Neural progenitor cell (in vitro differentiated cells): ENCODE results near the gene RIBC1. TPM values are rescaled to one million over a fixed set of nuclear protein-coding genes. Genes with fewer than 3 reads are reported as not detected.

Experiments used
- DNase-seq: peaks from one replicate; pipeline ENCODE4 v3.0.0-alpha.2; 2016; ENCODE audit warnings: low spot score
- H2AFZ ChIP-seq: fragments of 200-600 bp; sonication (generic); replicated peaks from 2 replicates; pipeline ENCODE4 v1.6.1; 2016; ENCODE audit warnings: antibody characterized with exemption
- H3F3A ChIP-seq: fragments of 200-600 bp; sonication (generic); 2 replicates; pipeline ENCODE4 v1.6.1; 2016; ENCODE audit warnings: antibody characterized with exemption, low read depth
- H3K27ac ChIP-seq: fragments of 200-600 bp; sonication (generic); 2 replicates; pipeline ENCODE4 v1.5.1; 2016; ENCODE audit warnings: mild to moderate bottlenecking
- H3K27me3 ChIP-seq: fragments of 200-600 bp; sonication (generic); 2 replicates; pipeline ENCODE4 v1.6.1; 2016; ENCODE audit warnings: mild to moderate bottlenecking, moderate library complexity
- H3K36me3 ChIP-seq: fragments of 200-600 bp; sonication (generic); 2 replicates; pipeline ENCODE4 v1.5.1; 2016
- H3K4me1 ChIP-seq: fragments of 200-600 bp; sonication (generic); 2 replicates; pipeline ENCODE4 v1.6.1; 2016; ENCODE audit warnings: mixed run types
- H3K4me2 ChIP-seq: fragments of 200-600 bp; sonication (generic); 2 replicates; pipeline ENCODE4 v1.6.1; 2016
- H3K4me3 ChIP-seq: fragments of 200-600 bp; sonication (generic); 2 replicates; pipeline ENCODE4 v1.5.1; 2016
- H3K79me2 ChIP-seq: fragments of 200-600 bp; sonication (generic); 2 replicates; pipeline ENCODE4 v1.6.1; 2016; ENCODE audit warnings: low read depth
- H3K9ac ChIP-seq: fragments of 200-600 bp; sonication (generic); 2 replicates; pipeline ENCODE4 v1.6.1; 2016
- H3K9me3 ChIP-seq: fragments of 200-600 bp; sonication (generic); 2 replicates; pipeline ENCODE4 v1.5.1; 2016; ENCODE audit warnings: low read depth
- H4K20me1 ChIP-seq: fragments of 200-600 bp; sonication (generic); 2 replicates; pipeline ENCODE4 v1.6.1; 2016; ENCODE audit warnings: low read depth
- H3K27ac Mint-ChIP-seq: 3 replicates; pipeline ENCODE4 v1.8.0; 2021; ENCODE audit warnings: mixed read lengths
- H3K27me3 Mint-ChIP-seq: 2 replicates; pipeline ENCODE4 v1.8.0; 2022; ENCODE audit warnings: low read depth, mild to moderate bottlenecking, inconsistent platforms, moderate library complexity, mixed read lengths; ENCODE audit not compliant: insufficient read depth
- H3K36me3 Mint-ChIP-seq: 3 replicates; pipeline ENCODE4 v1.8.0; 2021; ENCODE audit warnings: mixed read lengths
- H3K4me1 Mint-ChIP-seq: 3 replicates; pipeline ENCODE4 v1.8.0; 2021; ENCODE audit warnings: mixed read lengths
- H3K4me3 Mint-ChIP-seq: 3 replicates; pipeline ENCODE4 v1.8.0; 2021; ENCODE audit warnings: mild to moderate bottlenecking, moderate library complexity, mixed read lengths
- H3K9me3 Mint-ChIP-seq: 3 replicates; pipeline ENCODE4 v1.8.0; 2020; ENCODE audit warnings: mixed read lengths
- EZH2 ChIP-seq: fragments of 200-600 bp; sonication (generic); IDR thresholded peaks from 2 replicates; pipeline ENCODE4 v1.6.1; 2017; ENCODE audit warnings: antibody characterized with exemption, mild to moderate bottlenecking, moderate library complexity
- EZH2phosphoT487 ChIP-seq: fragments of 200-600 bp; sonication (generic); IDR thresholded peaks from 2 replicates; pipeline ENCODE4 v1.6.1; 2017; ENCODE audit warnings: antibody characterized with exemption
- total RNA-seq: library from RNA; depleted of rRNA; stranded (reverse); fragments of >200 nt; gene quantifications from 2 replicates; pipeline ENCODE4 v1.2.3, GENCODE V29; 2015; ENCODE audit warnings: low replicate concordance
- TF ChIP-seq, protein P1 (sequence below): fragments of 200-600 bp; sonication (generic); IDR thresholded peaks from 2 replicates; pipeline ENCODE4 v1.5.1; 2017; ENCODE audit warnings: antibody characterized with exemption, mild to moderate bottlenecking

The RIBC1 gene
- total RNA-seq, 1 donor from 2014 or later: 0.62 TPM

DNA sequence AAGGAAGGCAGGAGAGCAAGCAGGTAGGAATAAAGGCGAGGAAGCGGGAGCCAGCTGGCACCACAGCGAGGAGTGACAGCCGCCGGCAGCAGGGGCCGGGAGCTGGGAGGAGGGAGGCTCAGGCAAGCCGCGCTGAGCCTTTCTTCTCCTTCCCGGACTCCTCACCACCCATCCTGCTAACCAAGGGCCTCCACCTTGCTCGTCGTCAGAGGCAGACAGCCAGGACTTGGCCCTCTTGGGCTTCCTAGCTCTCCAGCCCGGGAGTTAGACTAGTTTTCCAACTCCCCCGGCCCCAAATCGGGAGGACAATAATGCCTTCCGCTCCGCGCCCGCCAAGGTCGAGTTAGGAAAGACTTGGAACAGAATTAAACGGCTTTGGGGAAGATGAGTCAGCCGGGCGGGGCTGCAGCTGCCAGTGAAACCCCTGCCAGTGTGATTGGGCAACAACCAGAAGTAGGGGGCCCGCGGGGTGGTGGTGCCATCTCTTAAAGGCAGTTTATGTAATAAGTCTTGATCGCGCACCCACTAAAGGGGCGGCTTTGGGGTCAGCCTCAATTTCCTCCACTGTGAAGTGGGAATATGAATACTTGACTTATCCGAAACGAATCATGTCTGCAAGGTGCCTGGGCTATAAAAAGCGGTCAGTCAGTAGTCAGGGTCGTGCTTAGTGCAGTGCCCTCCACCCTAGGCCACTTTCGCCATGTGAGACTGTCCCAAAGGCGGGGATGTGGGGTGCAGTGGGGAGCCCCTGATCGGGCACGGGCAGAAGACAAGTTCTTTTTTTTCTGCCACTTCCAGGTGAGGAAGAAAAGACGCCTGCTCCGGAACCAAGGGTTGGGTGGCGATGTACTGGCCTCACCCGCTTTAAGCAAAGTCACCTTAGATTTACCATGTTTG, 18.2 kb downstream of the RIBC1 start:
- peaks cover 35% of the 10 kb centered on the region for H3K27me3 ChIP-seq
- H2AFZ ChIP-seq: peak overlapping the region; percentile 85
- no peaks in the 10 kb centered on the region for H3K79me2 ChIP-seq
- no peaks in the 10 kb centered on the region for H3K9me3 ChIP-seq
- H3K36me3 ChIP-seq: no peaks in the 10 kb centered on the region
- no peak overlapping the region for H3K27ac ChIP-seq
- no peak overlapping the region for H3K9ac ChIP-seq
- H3K4me1 ChIP-seq: no peaks in the 10 kb centered on the region
- H4K20me1 ChIP-seq: no peaks in the 10 kb centered on the region
- Mint-ChIP-seq H3K4me1 (peaks cover 3% of the 10 kb centered on the region), H3K9me3 (peaks cover 8% of the 10 kb centered on the region), H3K27me3 (peaks cover 8% of the 10 kb centered on the region), H3K27ac (no peak overlapping the region), H3K4me3 (peak overlapping the region; percentile 61), H3K36me3 (no peaks in the 10 kb centered on the region)
- H3K4me3 ChIP-seq: peak overlapping the region; percentile 47
- peak overlapping the region; percentile 78 for H3K4me2 ChIP-seq
- TF ChIP-seq EZH2: no peak
- peak; percentile 26 for TF ChIP-seq EZH2phosphoT487
- no peaks in the 10 kb centered on the region for H3F3A ChIP-seq
- DNase-seq: peak; percentile 36

DNA sequence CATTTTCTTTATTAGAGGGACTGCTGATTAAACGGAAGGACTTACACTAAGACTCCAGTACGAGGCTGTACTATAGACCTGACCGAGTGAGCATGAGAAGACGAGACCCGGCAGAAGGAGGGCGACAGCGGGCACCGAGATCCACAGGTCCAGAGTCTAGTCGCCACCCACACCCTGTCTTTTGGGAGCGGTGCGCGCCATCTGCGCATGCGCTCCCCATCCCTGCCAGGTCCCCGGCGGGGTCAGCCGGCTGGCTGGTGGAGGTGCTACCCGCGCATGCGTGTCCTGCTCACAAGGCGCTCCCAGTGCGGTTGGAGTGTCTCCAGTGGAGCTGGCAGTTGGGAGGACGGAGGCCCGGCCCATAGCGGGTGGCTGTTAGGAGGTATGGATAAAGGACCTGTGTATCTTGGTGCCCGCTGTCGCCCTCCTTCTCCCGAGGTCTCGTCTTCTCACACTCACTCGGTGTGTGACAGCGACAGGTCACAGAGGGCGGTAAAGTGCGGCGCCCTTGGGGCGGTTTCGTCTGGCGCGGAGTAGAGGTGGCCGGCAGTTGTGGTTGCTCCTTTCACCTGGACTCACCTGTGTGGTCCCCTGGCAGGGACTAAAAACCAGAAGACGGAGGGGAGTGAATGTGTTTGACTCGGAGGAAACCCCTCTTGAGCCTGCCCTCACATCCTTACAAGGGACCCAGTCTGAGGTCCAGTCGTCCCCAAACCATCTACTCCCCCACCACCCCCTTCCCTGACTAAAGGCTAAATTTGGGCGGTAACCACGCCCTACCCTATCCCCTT, 19.1 kb downstream of the RIBC1 start:
- Mint-ChIP-seq H3K27me3 (peaks cover 8% of the 10 kb centered on the region), H3K36me3 (no peaks in the 10 kb centered on the region), H3K27ac (no peak overlapping the region), H3K4me1 (peaks cover 3% of the 10 kb centered on the region), H3K4me3 (peak overlapping the region; percentile 78), H3K9me3 (peaks cover 8% of the 10 kb centered on the region)
- no peaks in the 10 kb centered on the region for H4K20me1 ChIP-seq
- H3K4me1 ChIP-seq: no peaks in the 10 kb centered on the region
- H3K27me3 ChIP-seq: peaks cover 35% of the 10 kb centered on the region
- H3K79me2 ChIP-seq: no peaks in the 10 kb centered on the region
- H3F3A ChIP-seq: no peaks in the 10 kb centered on the region
- no peak overlapping the region for H3K9ac ChIP-seq
- H3K4me3 ChIP-seq: peak overlapping the region; percentile 47
- no peak overlapping the region for H3K27ac ChIP-seq
- no peaks in the 10 kb centered on the region for H3K36me3 ChIP-seq
- peak overlapping the region; percentile 78 for H3K4me2 ChIP-seq
- H3K9me3 ChIP-seq: no peaks in the 10 kb centered on the region
- H2AFZ ChIP-seq: peak overlapping the region; percentile 77
- TF ChIP-seq EZH2phosphoT487: no peak
- TF ChIP-seq EZH2: no peak
- TF ChIP-seq, protein P1, sequence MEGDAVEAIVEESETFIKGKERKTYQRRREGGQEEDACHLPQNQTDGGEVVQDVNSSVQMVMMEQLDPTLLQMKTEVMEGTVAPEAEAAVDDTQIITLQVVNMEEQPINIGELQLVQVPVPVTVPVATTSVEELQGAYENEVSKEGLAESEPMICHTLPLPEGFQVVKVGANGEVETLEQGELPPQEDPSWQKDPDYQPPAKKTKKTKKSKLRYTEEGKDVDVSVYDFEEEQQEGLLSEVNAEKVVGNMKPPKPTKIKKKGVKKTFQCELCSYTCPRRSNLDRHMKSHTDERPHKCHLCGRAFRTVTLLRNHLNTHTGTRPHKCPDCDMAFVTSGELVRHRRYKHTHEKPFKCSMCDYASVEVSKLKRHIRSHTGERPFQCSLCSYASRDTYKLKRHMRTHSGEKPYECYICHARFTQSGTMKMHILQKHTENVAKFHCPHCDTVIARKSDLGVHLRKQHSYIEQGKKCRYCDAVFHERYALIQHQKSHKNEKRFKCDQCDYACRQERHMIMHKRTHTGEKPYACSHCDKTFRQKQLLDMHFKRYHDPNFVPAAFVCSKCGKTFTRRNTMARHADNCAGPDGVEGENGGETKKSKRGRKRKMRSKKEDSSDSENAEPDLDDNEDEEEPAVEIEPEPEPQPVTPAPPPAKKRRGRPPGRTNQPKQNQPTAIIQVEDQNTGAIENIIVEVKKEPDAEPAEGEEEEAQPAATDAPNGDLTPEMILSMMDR: no peak
- peak; percentile 92 for DNase-seq

DNA sequence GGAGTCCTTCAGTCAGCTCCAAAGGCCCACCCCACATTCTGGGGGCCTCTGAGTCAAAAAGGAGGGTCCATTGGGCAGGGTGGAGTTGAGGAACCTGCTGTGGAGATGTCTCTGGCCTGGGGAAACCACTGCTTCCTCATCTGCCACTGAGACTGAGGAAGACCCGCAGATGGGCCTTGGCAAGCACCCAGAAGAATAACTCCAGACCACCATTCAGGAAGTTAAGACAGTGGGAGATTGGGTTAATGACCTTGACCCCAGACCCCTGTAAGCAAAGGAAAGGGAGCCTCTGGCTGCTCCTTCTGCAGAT, 19.6 kb downstream of the RIBC1 start:
- H2AFZ ChIP-seq: no peak overlapping the region
- H4K20me1 ChIP-seq: no peaks in the 10 kb centered on the region
- Mint-ChIP-seq H3K9me3 (peaks cover 8% of the 10 kb centered on the region), H3K27me3 (peaks cover 8% of the 10 kb centered on the region), H3K36me3 (no peaks in the 10 kb centered on the region), H3K27ac (no peak overlapping the region), H3K4me1 (peaks cover 3% of the 10 kb centered on the region), H3K4me3 (no peak overlapping the region)
- DNase-seq: no peak
- H3F3A ChIP-seq: no peaks in the 10 kb centered on the region
- no peaks in the 10 kb centered on the region for H3K36me3 ChIP-seq
- TF ChIP-seq EZH2 (no peak), EZH2phosphoT487 (no peak)
- TF ChIP-seq, protein P1: no peak
- no peak overlapping the region for H3K27ac ChIP-seq
- H3K79me2 ChIP-seq: no peaks in the 10 kb centered on the region
- no peaks in the 10 kb centered on the region for H3K4me1 ChIP-seq
- H3K4me2 ChIP-seq: peak overlapping the region; percentile 78
- H3K27me3 ChIP-seq: peaks cover 31% of the 10 kb centered on the region
- no peak overlapping the region for H3K9ac ChIP-seq
- no peaks in the 10 kb centered on the region for H3K9me3 ChIP-seq
- H3K4me3 ChIP-seq: peak overlapping the region; percentile 47
